DOHH2 (cell line): ENCODE data around the gene C5orf47.

Source experiments
- EZH2phosphoT487 ChIP-seq: fragments of 200-600 bp; sonication (generic); IDR thresholded peaks from 2 replicates; pipeline ENCODE4 v1.6.1; 2017; ENCODE audit warnings: borderline replicate concordance, mild to moderate bottlenecking, antibody characterized with exemption, low read length, moderate library complexity, mixed read lengths
- TF ChIP-seq, protein P1 (sequence below): fragments of 200-600 bp; sonication (generic); IDR thresholded peaks from one replicate; pipeline ENCODE4 v1.5.1; 2014; ENCODE audit warnings: antibody characterized with exemption, mild to moderate bottlenecking, low read depth, low read length; ENCODE audit not compliant: poor library complexity, severe bottlenecking

DNA sequence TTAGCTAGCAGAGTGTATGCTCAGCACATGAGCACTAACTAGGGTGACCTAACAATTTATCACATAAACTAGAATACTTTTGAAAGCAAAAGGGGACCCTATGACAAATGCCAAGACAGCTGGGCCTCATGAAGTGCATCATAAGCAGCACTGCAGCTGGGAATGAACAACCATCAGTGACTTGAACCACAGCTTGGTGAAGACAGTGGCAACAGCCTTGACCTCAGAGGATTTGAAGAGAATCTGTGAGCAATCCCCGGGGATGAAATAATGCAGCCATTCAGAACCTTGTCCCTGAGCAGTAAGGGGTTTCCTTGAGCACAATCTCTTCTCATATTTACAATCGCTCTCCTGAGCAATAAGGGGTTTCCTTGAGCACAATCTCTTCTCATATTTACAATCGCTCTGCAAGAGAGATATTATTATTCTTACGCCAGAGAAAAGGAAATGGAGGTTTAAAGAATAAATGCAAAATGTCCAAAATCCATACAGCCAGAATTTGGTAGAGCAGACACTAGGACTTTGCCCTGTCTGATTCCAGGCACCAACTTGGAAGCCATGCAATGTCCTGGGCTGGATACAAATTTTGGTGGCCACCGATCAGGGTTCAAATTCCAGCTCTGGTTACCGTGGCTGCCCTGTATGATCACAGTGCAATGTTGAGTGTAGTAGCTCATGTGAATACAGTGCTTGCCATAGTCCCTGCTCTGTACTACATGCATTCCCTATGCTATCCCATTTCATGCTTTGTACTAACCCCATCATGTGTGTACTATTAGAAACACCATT lies 55.7 kb downstream of the C5orf47 start:
- TF ChIP-seq, protein P1, sequence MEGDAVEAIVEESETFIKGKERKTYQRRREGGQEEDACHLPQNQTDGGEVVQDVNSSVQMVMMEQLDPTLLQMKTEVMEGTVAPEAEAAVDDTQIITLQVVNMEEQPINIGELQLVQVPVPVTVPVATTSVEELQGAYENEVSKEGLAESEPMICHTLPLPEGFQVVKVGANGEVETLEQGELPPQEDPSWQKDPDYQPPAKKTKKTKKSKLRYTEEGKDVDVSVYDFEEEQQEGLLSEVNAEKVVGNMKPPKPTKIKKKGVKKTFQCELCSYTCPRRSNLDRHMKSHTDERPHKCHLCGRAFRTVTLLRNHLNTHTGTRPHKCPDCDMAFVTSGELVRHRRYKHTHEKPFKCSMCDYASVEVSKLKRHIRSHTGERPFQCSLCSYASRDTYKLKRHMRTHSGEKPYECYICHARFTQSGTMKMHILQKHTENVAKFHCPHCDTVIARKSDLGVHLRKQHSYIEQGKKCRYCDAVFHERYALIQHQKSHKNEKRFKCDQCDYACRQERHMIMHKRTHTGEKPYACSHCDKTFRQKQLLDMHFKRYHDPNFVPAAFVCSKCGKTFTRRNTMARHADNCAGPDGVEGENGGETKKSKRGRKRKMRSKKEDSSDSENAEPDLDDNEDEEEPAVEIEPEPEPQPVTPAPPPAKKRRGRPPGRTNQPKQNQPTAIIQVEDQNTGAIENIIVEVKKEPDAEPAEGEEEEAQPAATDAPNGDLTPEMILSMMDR = no peak
- no peak for TF ChIP-seq EZH2phosphoT487
